Measurements from ENCODE around the gene ZNF350. TPM values are rescaled to one million over a fixed set of nuclear protein-coding genes. Genes with fewer than 3 reads are reported as not detected.
A peak's percentile ranks its signal among the peaks of the same experiment; 100 is the strongest.

Gene ZNF350
- polyA plus RNA-seq, 3 donors = 9.1 to 14.0 (median 9.9) TPM

GRCh38 chr19:51971624-51972023 lies 15.0 kb downstream of the ZNF350 start:
- peak overlapping the region in 1 of 3 experiments; percentile 60 for H3K4me3 ChIP-seq (replicated peaks in 1 of 3; ENCODE audit: low read depth in 2 of 3, low read length in 3 of 3)
- no peak overlapping the region for H3K4me2 ChIP-seq (replicated peaks; ENCODE audit: extremely low read depth, low read length, poor library complexity, severe bottlenecking)
- no peak for TF ChIP-seq CTCF (IDR thresholded peaks at IDR 0.05)
- no peak for DNase-seq
- H3K79me2 ChIP-seq (ENCODE audit: insufficient read depth, low read length) = peaks cover 25% of the 10 kb centered on the region
- Mint-ChIP-seq H3K27ac (no peak overlapping the region), H3K9me3 (peaks cover 62 to 99% (median 91%) of the 10 kb centered on the region in 7 donors), H3K36me3 (peaks cover 77 to 81% of the 10 kb centered on the region in 2 donors), H3K4me3 (no peak overlapping the region), H3K27me3 (ENCODE audit: low read depth in 3 of 3) (no peaks in the 10 kb centered on the region), H3K4me1 (no peaks in the 10 kb centered on the region)
- peaks cover 79 to 100% of the 10 kb centered on the region in 2 donors for H3K36me3 ChIP-seq (replicated peaks in 1 of 2; ENCODE audit: control insufficient read depth in 1 of 2, insufficient read depth in 2 of 2, low read length in 2 of 2)
- WGBS (ENCODE audit: insufficient coverage) = 97% methylated on average over 3 of the region's 4 CpGs
- H3K27ac ChIP-seq (ENCODE audit: low read depth in 1 of 2, low read length in 2 of 2) = no peak overlapping the region
- H3K4me1 ChIP-seq (ENCODE audit: control insufficient read depth in 1 of 2, insufficient read depth in 2 of 2, low read length in 2 of 2) = no peaks in the 10 kb centered on the region
- no peak overlapping the region for H2AFZ ChIP-seq (ENCODE audit: insufficient read depth, low read depth, low read length, poor library complexity, severe bottlenecking)
- no peaks in the 10 kb centered on the region for H3K27me3 ChIP-seq (ENCODE audit: control insufficient read depth in 2 of 2, insufficient read depth in 2 of 2, low read length in 2 of 2)
- peaks cover 80 to 100% of the 10 kb centered on the region in 2 donors for H3K9me3 ChIP-seq (replicated peaks in 1 of 2; ENCODE audit: control insufficient read depth in 1 of 2, insufficient read depth in 1 of 2, low read length in 2 of 2)
- no peaks in the 10 kb centered on the region for H4K20me1 ChIP-seq (ENCODE audit: insufficient read depth, low read length)
- intact Hi-C loops (cut with micrococcal nuclease) = no loop called here
- no peak overlapping the region for H3K9ac ChIP-seq (ENCODE audit: insufficient read depth, low read length, poor library complexity, severe bottlenecking)

GRCh38 chr19:51970718-51971117 lies 15.9 kb downstream of the ZNF350 start:
- 100% methylated on average over 1 of the region's 1 CpG for WGBS (ENCODE audit: insufficient coverage)
- H3K27ac ChIP-seq (ENCODE audit: low read depth in 1 of 2, low read length in 2 of 2) = no peak overlapping the region
- Mint-ChIP-seq H3K9me3 (peaks cover 66 to 99% (median 91%) of the 10 kb centered on the region in 7 donors), H3K4me3 (no peak overlapping the region), H3K36me3 (peaks cover 82 to 85% of the 10 kb centered on the region in 2 donors), H3K27ac (no peak overlapping the region), H3K27me3 (ENCODE audit: low read depth in 3 of 3) (no peaks in the 10 kb centered on the region), H3K4me1 (no peaks in the 10 kb centered on the region)
- H3K79me2 ChIP-seq (ENCODE audit: insufficient read depth, low read length) = peaks cover 16% of the 10 kb centered on the region
- peaks cover 79 to 100% of the 10 kb centered on the region in 2 donors for H3K9me3 ChIP-seq (replicated peaks in 1 of 2; ENCODE audit: control insufficient read depth in 1 of 2, insufficient read depth in 1 of 2, low read length in 2 of 2)
- no peaks in the 10 kb centered on the region for H3K27me3 ChIP-seq (ENCODE audit: control insufficient read depth in 2 of 2, insufficient read depth in 2 of 2, low read length in 2 of 2)
- peak overlapping the region in 1 of 3 experiments; percentile 60 for H3K4me3 ChIP-seq (replicated peaks in 1 of 3; ENCODE audit: low read depth in 2 of 3, low read length in 3 of 3)
- H3K9ac ChIP-seq (ENCODE audit: insufficient read depth, low read length, poor library complexity, severe bottlenecking) = no peak overlapping the region
- intact Hi-C loops (cut with micrococcal nuclease) = no loop called here
- peaks cover 88 to 100% of the 10 kb centered on the region in 2 donors for H3K36me3 ChIP-seq (replicated peaks in 1 of 2; ENCODE audit: control insufficient read depth in 1 of 2, insufficient read depth in 2 of 2, low read length in 2 of 2)
- H2AFZ ChIP-seq (ENCODE audit: insufficient read depth, low read depth, low read length, poor library complexity, severe bottlenecking) = no peak overlapping the region
- no peaks in the 10 kb centered on the region for H3K4me1 ChIP-seq (ENCODE audit: control insufficient read depth in 1 of 2, insufficient read depth in 2 of 2, low read length in 2 of 2)
- TF ChIP-seq CTCF (IDR thresholded peaks at IDR 0.05) = no peak
- H4K20me1 ChIP-seq (ENCODE audit: insufficient read depth, low read length) = no peaks in the 10 kb centered on the region
- no peak overlapping the region for H3K4me2 ChIP-seq (replicated peaks; ENCODE audit: extremely low read depth, low read length, poor library complexity, severe bottlenecking)
- DNase-seq = no peak
